Mesenchymal stem cell (in vitro differentiated cells and primary cell): Measurements from ENCODE around the gene CARD8. TPM values are rescaled to one million over a fixed set of nuclear protein-coding genes. Genes with fewer than 3 reads are reported as not detected.

ENCODE experiments used
- DNase-seq: peaks from one replicate; pipeline ENCODE4 v3.0.0-alpha.2; 2013
- H2AFZ ChIP-seq: one replicate; pipeline ENCODE4 v1.6.1; 2013; ENCODE audit warnings: low read depth, mild to moderate bottlenecking, control low read depth, inconsistent platforms, low read length, moderate library complexity
- H2AK5ac ChIP-seq: 2 replicates; pipeline ENCODE4 v1.6.1; 2013; ENCODE audit warnings: low read length, moderate library complexity, mild to moderate bottlenecking, inconsistent platforms; ENCODE audit not compliant: severe bottlenecking
- H2BK120ac ChIP-seq: one replicate; pipeline ENCODE4 v1.6.1; 2013; ENCODE audit warnings: low read depth, mild to moderate bottlenecking, inconsistent platforms, low read length, moderate library complexity
- H2BK12ac ChIP-seq, 2 experiments: one replicate each; pipeline ENCODE4 v1.6.1; 2013; ENCODE audit warnings: inconsistent platforms in 2 of 2, low read length in 2 of 2, mild to moderate bottlenecking in 2 of 2, moderate library complexity in 2 of 2, control low read depth in 1 of 2
- H2BK15ac ChIP-seq: one replicate; pipeline ENCODE4 v1.6.1; 2013; ENCODE audit warnings: mild to moderate bottlenecking, low read depth, inconsistent platforms; ENCODE audit not compliant: poor library complexity, severe bottlenecking
- H2BK5ac ChIP-seq: 2 replicates; pipeline ENCODE4 v1.6.1; 2013; ENCODE audit warnings: low read depth, mild to moderate bottlenecking, low read length, control low read depth, inconsistent platforms; ENCODE audit not compliant: poor library complexity, severe bottlenecking
- H3K14ac ChIP-seq, 2 experiments: one replicate each; pipeline ENCODE4 v1.6.1; 2013; ENCODE audit warnings: inconsistent platforms in 2 of 2, low read length in 2 of 2, control low read depth in 1 of 2, mild to moderate bottlenecking in 1 of 2, moderate library complexity in 1 of 2
- H3K18ac ChIP-seq, 2 experiments: one replicate each; pipeline ENCODE4 v1.6.1; 2013; ENCODE audit warnings: inconsistent platforms in 2 of 2, low read length in 2 of 2, control low read depth in 1 of 2, low read depth in 1 of 2, mild to moderate bottlenecking in 1 of 2
- H3K23ac ChIP-seq, 2 experiments: one replicate each; pipeline ENCODE4 v1.6.1; 2013; ENCODE audit warnings: inconsistent platforms in 2 of 2, low read length in 2 of 2, mild to moderate bottlenecking in 2 of 2, moderate library complexity in 2 of 2, control low read depth in 1 of 2
- H3K27ac ChIP-seq: 2 replicates; pipeline ENCODE4 v1.5.1; 2013; ENCODE audit warnings: mild to moderate bottlenecking, moderate library complexity, low read length, control low read depth, inconsistent platforms; ENCODE audit not compliant: poor library complexity, severe bottlenecking
- H3K27me3 ChIP-seq, 2 experiments: 2 replicates each; pipeline versions ENCODE4 v1.6.1 to v1.7.0; 2013; ENCODE audit warnings: low read length in 2 of 2, mild to moderate bottlenecking in 2 of 2, moderate library complexity in 2 of 2, control low read depth in 1 of 2, inconsistent platforms in 1 of 2; ENCODE audit not compliant: control insufficient read depth in 1 of 2, insufficient read depth in 1 of 2
- H3K36me3 ChIP-seq, 2 experiments: 2 replicates each; pipeline versions ENCODE4 v1.6.1 to v1.7.0; 2013; ENCODE audit warnings: low read length in 2 of 2, control low read depth in 1 of 2, inconsistent platforms in 1 of 2, low read depth in 1 of 2, mild to moderate bottlenecking in 1 of 2; ENCODE audit not compliant: insufficient read depth in 2 of 2, control insufficient read depth in 1 of 2
- H3K4ac ChIP-seq, 2 experiments: one replicate each; pipeline ENCODE4 v1.6.1; 2013; ENCODE audit warnings: inconsistent platforms in 2 of 2, low read length in 2 of 2, mild to moderate bottlenecking in 2 of 2, moderate library complexity in 2 of 2, control low read depth in 1 of 2, low read depth in 1 of 2
- H3K4me1 ChIP-seq: 2 replicates; pipeline ENCODE4 v1.6.1; 2013; ENCODE audit warnings: low read depth, low read length, control low read depth; ENCODE audit not compliant: control insufficient read depth, insufficient read depth
- H3K4me2 ChIP-seq: 2 replicates; pipeline ENCODE4 v1.6.1; 2013; ENCODE audit warnings: low read length, mild to moderate bottlenecking, inconsistent platforms; ENCODE audit not compliant: poor library complexity, severe bottlenecking
- H3K4me3 ChIP-seq, 2 experiments: 2 replicates each; pipeline versions ENCODE4 v1.5.1 to v1.7.0; 2013; ENCODE audit warnings: low read length in 2 of 2, mild to moderate bottlenecking in 2 of 2, control low read depth in 1 of 2, low read depth in 1 of 2; ENCODE audit not compliant: insufficient read depth in 1 of 2
- H3K79me1 ChIP-seq: replicated peaks from 2 replicates; pipeline ENCODE4 v1.6.1; 2013; ENCODE audit warnings: mild to moderate bottlenecking, control low read depth, low read length, inconsistent platforms; ENCODE audit not compliant: poor library complexity, severe bottlenecking
- H3K9ac ChIP-seq: 2 replicates; pipeline ENCODE4 v1.7.0; 2013; ENCODE audit warnings: mild to moderate bottlenecking, low read length, moderate library complexity
- H3K9me3 ChIP-seq: 2 replicates; pipeline ENCODE4 v1.7.0; 2013; ENCODE audit warnings: mild to moderate bottlenecking, low read length; ENCODE audit not compliant: control insufficient read depth
- H4K8ac ChIP-seq: one replicate; pipeline ENCODE4 v1.6.1; 2013; ENCODE audit warnings: inconsistent platforms, mild to moderate bottlenecking, low read length, moderate library complexity
- H4K91ac ChIP-seq: one replicate; pipeline ENCODE4 v1.6.1; 2013; ENCODE audit warnings: mild to moderate bottlenecking, low read length, inconsistent platforms
- WGBS: methylation state at CpG from one replicate; pipeline ENCODE4 v1.1.7; 2013; ENCODE audit warnings: mixed read lengths; 5-methylcytosine and 5-hydroxymethylcytosine counted together
- polyA plus RNA-seq, 2 experiments: library from polyadenylated mRNA; stranded (reverse); fragments of 200-250 nt; gene quantifications; one replicate each; pipeline ENCODE4 v1.2.3, GENCODE V29; 2013

CARD8 gene
- polyA plus RNA-seq (2013, experiment 1 of 2): 29.2 TPM
- polyA plus RNA-seq (2013, experiment 2 of 2): 28.7 TPM

- H2BK15ac ChIP-seq: peak within 1 kb of the TSS; percentile 73
- peak within 1 kb of the TSS; percentile 92 for H2AFZ ChIP-seq
- peak within 1 kb of the TSS; percentile 11 for H2BK120ac ChIP-seq
- 0% methylated on average over 11 of the region's 15 CpGs for WGBS
- no peak within 1 kb of the TSS for H2BK12ac ChIP-seq
- DNase-seq: peak; percentile 93
- peak within 1 kb of the TSS; percentile 62 to 88 for H3K4me3 ChIP-seq
- H4K91ac ChIP-seq: peak within 1 kb of the TSS; percentile 14
- H3K18ac ChIP-seq: peak within 1 kb of the TSS; percentile 46 to 94
- H3K4me2 ChIP-seq: peak within 1 kb of the TSS; percentile 66
- peak within 1 kb of the TSS; percentile 36 for H2AK5ac ChIP-seq
- peaks cover 10% of the 10 kb centered on the region for H3K79me1 ChIP-seq
- H2BK5ac ChIP-seq: peak within 1 kb of the TSS; percentile 88
- H3K27ac ChIP-seq: peak within 1 kb of the TSS; percentile 100
- peaks cover 5% of the 10 kb centered on the region for H3K4me1 ChIP-seq
- no peak within 1 kb of the TSS for H3K23ac ChIP-seq
- peak within 1 kb of the TSS; percentile 96 for H3K9ac ChIP-seq
- H3K36me3 ChIP-seq: no peaks in the 10 kb centered on the region
- no peaks in the 10 kb centered on the region for H3K27me3 ChIP-seq
- H4K8ac ChIP-seq: peak within 1 kb of the TSS; percentile 86
- no peak within 1 kb of the TSS for H3K14ac ChIP-seq
- no peaks in the 10 kb centered on the region for H3K9me3 ChIP-seq
- H3K4ac ChIP-seq: peak within 1 kb of the TSS; percentile 46 to 99
Observed at GRCh38 chr19:48255376-48256303, at the start of gene CARD8. TSS of gene CARD8 (minus strand) at chr19:48255912. CDS start at chr19:48241020, 14,892 bp downstream.

GRCh38 chr19:48303866-48304265 is 48.2 kb upstream of the CARD8 start:
- Histone ChIP-seq H3K36me3 (no peaks in the 10 kb centered on the region), H4K91ac (peak overlapping the region; percentile 41), H3K79me1 (no peaks in the 10 kb centered on the region), H3K4me1 (peaks cover 7% of the 10 kb centered on the region), H2BK5ac (no peak overlapping the region), H3K4me3 (no peak overlapping the region), H3K9me3 (peaks cover 2% of the 10 kb centered on the region), H2BK15ac (no peak overlapping the region), H2BK120ac (no peak overlapping the region), H3K14ac (no peak overlapping the region), H3K27ac (no peak overlapping the region), H3K4ac (no peak overlapping the region), H2AK5ac (no peak overlapping the region), H2AFZ (no peak overlapping the region), H3K18ac (no peak overlapping the region), H3K4me2 (no peak overlapping the region), H3K27me3 (peaks cover 25 to 39% of the 10 kb centered on the region in 2 experiments), H2BK12ac (no peak overlapping the region), H3K23ac (no peak overlapping the region), H4K8ac (no peak overlapping the region), H3K9ac (no peak overlapping the region)
- DNase-seq: no peak
- WGBS: 83% methylated on average over 19 of the region's 19 CpGs

- Histone ChIP-seq H3K9me3 (peaks cover 2% of the 10 kb centered on the region), H3K4ac (no peak overlapping the region), H4K8ac (no peak overlapping the region), H3K23ac (no peak overlapping the region), H3K79me1 (no peaks in the 10 kb centered on the region), H4K91ac (peak overlapping the region; percentile 41), H2AFZ (no peak overlapping the region), H3K18ac (no peak overlapping the region), H3K4me1 (peaks cover 3% of the 10 kb centered on the region), H3K4me3 (no peak overlapping the region), H2AK5ac (no peak overlapping the region), H2BK120ac (no peak overlapping the region), H3K36me3 (no peaks in the 10 kb centered on the region), H3K9ac (no peak overlapping the region), H3K14ac (no peak overlapping the region), H2BK5ac (no peak overlapping the region), H2BK15ac (no peak overlapping the region), H3K27me3 (peaks cover 25 to 39% of the 10 kb centered on the region in 2 experiments), H3K4me2 (no peak overlapping the region), H3K27ac (no peak overlapping the region), H2BK12ac (no peak overlapping the region)
- WGBS: 84% methylated on average over 13 of the region's 13 CpGs
- DNase-seq: no peak
Observed at GRCh38 chr19:48303367-48303766, 47.7 kb upstream of the CARD8 start.

GRCh38 chr19:48302600-48302959 is 46.9 kb upstream of the CARD8 start:
- H2BK12ac ChIP-seq: no peak overlapping the region
- H4K91ac ChIP-seq: no peak overlapping the region
- H3K23ac ChIP-seq: no peak overlapping the region
- H3K27ac ChIP-seq: no peak overlapping the region
- H3K18ac ChIP-seq: no peak overlapping the region
- no peak overlapping the region for H3K9ac ChIP-seq
- H4K8ac ChIP-seq: no peak overlapping the region
- no peak overlapping the region for H2AFZ ChIP-seq
- no peak overlapping the region for H2BK5ac ChIP-seq
- DNase-seq: no peak
- WGBS: 89% methylated on average over 12 of the region's 12 CpGs
- peaks cover 25 to 39% of the 10 kb centered on the region in 2 experiments for H3K27me3 ChIP-seq
- H3K79me1 ChIP-seq: no peaks in the 10 kb centered on the region
- H2AK5ac ChIP-seq: no peak overlapping the region
- no peak overlapping the region for H3K14ac ChIP-seq
- peak overlapping the region in 1 of 2 experiments; percentile 73 for H3K4ac ChIP-seq
- H3K4me3 ChIP-seq: no peak overlapping the region
- no peak overlapping the region for H2BK120ac ChIP-seq
- H3K4me1 ChIP-seq: peaks cover 3% of the 10 kb centered on the region
- peaks cover 2% of the 10 kb centered on the region for H3K9me3 ChIP-seq
- H3K4me2 ChIP-seq: no peak overlapping the region
- no peaks in the 10 kb centered on the region for H3K36me3 ChIP-seq
- no peak overlapping the region for H2BK15ac ChIP-seq
